GM18870 (cell line): ENCODE measurements around the gene ATCAY.

Source experiments
- ATAC-seq: cut with Tn5 transposase; IDR thresholded peaks from one replicate; pipeline ENCODE4 v1.9.1; 2021; ENCODE audit warnings: moderate library complexity; ENCODE audit not compliant: unreplicated experiment

The ATCAY gene, protein sequence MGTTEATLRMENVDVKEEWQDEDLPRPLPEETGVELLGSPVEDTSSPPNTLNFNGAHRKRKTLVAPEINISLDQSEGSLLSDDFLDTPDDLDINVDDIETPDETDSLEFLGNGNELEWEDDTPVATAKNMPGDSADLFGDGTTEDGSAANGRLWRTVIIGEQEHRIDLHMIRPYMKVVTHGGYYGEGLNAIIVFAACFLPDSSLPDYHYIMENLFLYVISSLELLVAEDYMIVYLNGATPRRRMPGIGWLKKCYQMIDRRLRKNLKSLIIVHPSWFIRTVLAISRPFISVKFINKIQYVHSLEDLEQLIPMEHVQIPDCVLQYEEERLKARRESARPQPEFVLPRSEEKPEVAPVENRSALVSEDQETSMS

DNA sequence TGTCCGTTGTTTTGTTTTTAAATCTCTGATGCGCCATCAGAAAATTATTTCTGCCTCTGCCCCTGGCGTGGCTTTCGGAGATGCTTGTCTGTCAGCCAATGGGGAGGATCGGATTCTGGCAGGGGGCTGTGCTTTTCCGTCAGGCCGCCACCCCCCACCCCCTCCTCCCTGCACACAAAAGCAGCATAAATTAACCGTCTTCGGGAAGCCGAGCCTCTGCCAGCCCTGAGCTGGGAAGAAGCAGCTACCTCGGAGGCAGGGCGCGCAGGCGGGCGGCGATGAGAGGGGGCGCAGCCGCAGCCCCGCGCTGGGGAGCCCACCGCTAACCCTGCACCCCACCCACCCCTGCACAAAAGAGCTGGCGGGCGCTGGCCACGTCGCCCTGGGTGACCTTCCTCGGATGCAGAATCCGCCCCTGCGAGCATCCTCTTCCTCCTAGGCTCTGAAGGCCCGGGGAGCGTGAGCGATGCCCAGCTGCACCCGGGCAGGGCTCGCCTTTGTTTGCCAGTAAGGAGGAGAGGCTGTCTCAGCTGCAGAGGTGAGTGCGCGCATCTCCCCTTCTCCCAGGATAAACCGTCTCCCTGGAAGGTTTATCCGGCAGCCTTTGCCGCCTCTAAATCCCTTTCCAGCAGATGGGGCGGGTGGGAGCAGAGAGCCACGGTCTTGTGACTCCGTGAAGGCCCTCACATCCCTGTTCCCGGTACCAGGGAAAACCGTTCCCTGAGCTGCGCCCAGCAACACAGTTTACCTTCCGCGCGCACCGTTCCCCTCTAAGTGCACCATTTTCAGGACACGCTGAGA lies at the start of gene ATCAY:
TSS of gene ATCAY (plus strand) at position 215 of the 801 bp plus-strand sequence. CDS start 5,083 bp downstream, outside the sequence.
- no peak for ATAC-seq

DNA sequence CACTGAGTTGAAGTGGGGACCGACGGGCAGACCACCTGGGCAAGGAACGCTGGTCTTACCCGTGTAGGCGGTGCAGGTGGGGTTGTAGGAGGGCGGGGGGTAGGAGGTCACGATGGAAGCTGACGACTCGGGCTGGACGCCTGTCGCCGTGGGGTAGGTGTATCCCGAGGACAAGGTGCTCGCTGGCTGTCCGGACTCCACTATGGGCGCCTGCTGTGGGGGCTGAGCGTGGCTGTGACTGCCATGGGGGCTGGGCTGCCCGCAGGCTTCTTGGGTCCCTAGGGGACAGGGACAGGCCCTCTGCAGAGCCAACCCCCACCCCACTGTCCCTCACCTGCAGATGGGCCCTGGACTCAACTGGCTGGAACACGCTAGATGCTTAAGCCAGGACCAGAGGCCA lies 48.9 kb upstream of the ATCAY start:
- ATAC-seq = no peak

DNA sequence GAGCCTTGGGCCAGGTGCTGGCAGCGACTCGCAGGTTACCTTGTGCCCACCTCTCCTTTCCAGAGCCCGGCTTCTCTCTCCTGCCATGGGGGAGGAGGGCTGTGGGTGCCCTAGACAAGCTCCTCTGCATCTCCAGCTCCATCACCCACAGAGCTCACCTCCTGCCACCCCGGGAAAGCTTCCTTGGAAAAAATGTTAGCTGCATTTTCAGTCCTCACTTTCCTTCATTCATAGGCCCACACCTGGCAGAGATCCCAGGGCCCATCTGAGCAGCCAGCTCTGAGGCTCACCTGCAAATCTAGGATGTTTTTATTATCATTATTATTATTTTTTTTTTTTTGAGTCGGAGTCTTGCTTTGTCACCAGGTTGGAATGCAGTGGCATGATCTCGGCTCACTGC lies 48.5 kb upstream of the ATCAY start:
- ATAC-seq = no peak

DNA sequence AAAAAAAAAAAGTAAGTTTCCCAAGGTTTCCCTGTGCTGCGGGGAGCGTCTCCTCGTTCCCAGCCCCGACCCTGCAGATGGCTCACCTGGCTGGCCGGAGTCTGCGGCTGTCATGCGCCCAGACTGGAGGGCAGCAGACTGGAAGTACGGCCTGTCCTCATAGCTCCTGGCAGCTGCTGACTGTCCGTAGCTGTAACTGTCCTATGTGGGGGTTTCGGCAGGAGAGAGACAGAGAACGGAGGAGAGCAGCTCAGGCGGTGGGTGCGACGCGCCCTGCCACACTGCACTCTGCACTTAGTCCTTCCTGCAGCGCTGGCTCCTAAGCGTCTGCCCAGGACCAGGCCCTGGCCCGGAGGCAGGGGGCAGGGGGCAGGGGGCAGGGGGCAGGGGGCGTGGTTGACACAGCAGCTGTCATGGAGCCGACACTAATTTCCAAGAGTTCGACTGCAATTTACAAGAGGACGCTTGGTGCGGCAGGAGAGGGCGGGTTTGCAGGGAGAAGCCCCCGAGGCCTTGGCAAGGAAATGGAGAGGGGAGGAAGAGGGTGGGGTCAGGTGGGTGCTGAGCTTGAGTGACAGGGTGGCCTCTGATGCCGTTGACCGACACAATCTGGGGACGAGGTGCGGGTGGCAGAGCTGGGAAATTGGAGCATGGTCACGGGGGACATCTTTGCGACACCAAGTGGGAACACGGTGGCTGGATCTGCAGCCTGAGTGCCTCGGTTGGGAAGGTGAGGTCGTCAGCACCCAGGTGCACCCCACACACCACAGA lies 46.7 kb upstream of the ATCAY start:
- no peak for ATAC-seq

DNA sequence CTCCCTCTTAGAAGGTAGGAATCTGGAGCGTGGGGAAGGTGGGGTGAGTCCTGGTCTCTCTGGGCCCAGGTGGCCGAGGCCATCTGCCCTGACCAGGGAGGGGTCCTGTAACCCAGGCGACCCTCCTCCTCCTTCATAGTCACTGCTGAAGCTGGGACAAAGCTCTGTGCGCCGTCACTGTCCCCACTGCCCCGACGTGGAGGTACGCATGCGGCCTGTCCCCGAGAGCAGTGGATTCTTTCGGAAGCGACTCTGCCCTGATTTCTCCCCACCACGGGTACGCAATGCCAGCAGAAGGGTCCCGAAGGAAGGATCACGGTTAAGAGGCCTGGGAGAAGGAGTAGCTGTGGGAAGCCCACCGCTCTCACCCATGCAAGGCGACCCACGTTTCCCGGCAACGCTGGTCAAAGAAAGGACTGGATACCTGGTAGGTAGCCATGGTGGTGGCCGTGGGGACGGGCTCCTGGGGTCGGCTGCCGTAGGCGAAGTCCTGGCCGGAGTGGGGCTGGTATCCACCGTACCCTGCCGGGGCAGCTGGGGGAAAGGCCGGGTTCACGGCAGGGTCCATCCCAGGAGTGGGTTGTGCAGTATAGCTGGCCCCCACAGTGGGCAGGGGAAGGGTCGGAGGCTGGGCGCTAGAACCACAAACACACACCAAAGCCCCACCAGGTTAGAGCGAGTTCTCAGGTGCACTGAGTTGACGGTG lies 46.0 kb upstream of the ATCAY start:
- no peak for ATAC-seq

DNA sequence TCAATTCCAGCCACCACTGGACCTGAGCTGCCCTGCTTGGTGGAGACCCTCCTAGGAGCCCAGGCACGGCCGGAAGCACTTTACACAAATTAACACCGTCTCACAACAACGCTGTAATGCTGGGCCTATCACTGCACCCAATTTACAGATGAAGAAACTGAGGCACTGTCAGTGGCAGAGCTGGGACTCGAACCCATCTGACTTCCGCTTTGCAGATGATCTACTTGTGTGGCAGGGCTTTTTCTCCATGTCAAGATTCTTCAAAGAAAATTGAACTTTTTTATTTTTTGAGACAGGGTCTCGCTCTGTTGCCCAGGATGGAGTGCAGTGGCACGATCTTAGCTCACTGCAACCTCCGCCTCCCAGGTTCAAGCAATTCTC lies 45.4 kb upstream of the ATCAY start:
- ATAC-seq = no peak

DNA sequence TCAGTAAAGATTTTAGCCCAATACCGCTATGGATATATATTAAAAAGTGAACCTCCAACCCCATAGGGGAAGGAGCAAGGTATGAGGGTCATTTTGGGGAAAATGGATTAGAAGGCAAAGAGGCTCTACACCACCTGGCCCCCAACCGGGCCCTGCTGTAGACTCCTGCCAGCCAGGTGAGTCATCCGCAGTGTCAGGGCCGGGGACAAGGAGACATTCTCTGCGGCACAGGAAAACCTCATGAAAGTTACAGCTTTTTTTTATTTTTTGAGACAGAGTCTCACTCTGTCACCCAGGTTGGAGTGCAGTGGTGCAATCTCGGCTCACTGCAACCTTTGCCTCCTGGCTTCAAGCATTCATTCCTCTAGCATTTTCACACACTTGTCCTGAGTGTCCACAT lies 43.6 kb upstream of the ATCAY start:
- ATAC-seq = no peak

DNA sequence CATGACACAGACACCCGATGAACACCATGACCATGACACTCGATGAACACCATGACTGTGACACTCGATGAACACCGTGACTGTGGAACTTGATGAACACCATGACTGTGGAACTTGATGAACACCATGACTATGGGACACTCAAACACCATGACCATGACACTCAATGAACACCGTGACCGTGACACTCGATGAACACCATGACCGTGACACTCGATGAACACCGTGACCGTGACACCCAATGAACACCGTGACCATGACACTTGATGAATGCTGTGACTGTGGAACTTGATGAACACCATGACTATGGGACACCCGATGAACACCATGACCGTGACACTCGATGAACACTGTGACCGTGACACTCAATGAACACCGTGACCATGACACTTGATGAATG lies 43.2 kb upstream of the ATCAY start:
- no peak for ATAC-seq

DNA sequence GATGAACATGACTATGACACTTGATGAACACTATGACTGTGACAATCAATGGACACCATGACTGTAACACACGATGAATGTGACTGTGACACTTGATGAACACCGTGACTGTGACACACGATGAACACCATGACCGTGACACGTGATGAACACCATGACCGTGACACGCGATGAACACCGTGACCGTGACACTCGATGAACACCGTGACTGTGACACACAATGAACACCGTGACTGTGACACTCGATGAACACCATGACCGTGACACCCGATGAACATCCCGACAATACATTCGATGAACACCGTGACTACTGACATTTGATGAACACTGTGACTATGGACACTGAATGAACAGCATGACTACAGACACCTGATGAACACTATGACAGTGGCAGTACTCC lies 42.6 kb upstream of the ATCAY start:
- no peak for ATAC-seq

DNA sequence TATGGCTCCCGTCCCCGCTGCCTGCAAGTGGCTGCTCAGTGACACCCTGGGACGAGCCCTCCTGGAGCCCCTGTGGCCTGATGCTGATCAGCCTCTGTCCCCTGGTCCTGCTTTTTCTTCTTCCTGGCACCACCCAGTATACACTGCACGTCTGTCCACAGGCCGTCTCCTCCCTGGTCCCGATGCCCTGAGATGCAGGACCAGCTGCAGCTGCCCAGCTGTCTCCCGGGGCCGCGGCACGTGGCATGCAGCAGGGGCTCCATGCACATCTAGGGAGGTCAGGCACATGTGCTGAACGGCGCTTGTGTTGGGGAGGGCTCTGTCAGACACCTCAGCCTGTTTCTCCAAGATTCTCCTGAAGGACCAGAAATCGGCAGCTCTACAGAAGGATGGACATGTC lies 41.8 kb upstream of the ATCAY start:
- ATAC-seq = no peak

DNA sequence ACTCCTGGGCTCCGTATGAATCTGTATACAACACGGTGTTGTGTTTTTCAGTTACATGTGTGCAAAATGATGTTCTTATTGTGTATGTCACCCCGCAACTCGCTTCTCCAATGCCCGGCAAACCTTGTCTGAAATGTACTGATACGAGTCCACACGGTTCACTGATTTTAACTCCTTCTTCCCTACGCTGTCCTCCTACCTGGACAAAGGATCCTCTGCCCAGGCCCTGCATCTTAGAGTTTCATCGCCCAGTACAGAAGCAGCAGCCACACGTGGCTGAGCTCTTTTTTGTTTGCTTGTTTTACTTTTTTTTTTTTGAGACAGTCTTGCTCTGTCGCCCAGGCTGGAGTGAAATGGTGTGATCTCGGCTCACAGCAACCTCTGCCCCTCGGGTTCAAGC lies 40.5 kb upstream of the ATCAY start:
- ATAC-seq = no peak

DNA sequence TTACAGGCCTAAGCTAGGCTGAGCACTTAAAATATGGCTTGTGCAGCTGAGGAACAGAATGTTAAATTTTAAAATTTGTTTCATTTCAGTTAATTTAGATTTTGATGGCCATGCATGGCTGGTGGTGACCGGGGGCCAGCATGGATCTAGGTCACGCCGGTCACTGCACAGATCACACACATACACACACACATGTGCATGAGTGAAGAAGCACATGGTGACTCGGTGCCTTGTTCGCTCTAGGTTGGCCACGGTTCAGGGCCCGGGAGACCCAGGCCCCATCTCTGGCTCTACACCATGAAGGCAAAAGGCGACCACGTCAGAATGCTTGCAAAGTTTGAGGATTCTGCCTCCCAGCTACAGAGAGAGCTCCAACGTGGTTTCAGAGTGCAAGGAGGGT lies 39.7 kb upstream of the ATCAY start:
- no peak for ATAC-seq

DNA sequence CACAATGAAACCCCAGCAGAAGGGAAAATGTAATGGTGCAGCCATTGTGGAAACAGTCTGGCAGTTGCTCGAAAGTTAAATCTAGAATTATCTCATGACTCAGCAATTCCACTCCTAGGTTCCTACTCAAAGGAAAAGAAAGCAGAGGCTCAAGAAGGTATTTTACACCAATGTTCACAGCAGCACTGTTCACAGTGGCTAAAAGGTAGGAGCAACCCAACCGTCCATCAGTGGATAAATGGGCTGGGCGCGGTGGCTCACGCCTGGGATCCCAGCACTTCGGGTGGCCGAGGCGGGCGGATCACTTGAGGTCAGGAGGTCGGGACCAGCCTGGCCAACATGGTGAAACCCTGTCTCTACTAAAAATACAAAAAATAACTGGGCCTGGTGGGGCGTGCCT lies 37.5 kb upstream of the ATCAY start:
- ATAC-seq = no peak

DNA sequence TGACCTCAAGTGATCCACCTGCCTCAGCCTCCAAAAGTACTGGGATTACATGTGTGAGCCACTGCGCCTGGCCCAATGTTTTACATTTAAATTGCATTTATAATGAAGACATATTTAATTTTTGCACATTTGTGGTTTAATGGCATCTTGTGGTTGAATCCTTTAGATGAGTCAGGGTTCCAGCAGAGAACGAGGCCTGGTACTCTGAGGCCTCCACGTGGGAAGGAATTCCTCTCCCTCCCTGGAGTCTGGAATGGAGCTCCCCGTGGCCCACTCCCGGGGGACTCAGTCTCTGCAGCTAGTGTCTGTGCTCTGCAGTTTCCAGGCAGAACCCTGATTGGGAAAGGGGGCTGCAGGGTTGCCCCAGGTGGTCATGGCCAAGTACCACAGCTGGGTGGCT lies 35.9 kb upstream of the ATCAY start:
- no peak for ATAC-seq

DNA sequence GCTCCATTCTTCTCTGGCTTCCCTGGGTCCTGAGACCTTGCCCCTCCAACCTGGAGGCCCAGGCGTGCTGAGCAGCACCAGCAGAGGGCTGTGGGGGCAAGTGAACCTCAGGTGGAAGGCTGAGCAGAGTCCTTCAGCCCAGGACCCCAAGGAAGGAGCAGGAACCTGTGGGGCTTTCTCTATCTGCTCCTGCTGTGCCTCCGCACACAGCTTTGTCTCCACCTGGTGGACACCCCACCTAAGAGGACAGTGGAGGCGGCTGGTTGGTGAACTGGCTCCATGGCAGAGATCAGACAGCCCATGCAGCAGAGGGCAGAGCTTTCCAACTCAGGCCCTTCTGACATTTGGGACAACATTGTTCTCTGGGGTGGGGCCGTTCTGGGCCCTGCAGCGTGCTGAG lies 31.4 kb upstream of the ATCAY start:
- no peak for ATAC-seq

DNA sequence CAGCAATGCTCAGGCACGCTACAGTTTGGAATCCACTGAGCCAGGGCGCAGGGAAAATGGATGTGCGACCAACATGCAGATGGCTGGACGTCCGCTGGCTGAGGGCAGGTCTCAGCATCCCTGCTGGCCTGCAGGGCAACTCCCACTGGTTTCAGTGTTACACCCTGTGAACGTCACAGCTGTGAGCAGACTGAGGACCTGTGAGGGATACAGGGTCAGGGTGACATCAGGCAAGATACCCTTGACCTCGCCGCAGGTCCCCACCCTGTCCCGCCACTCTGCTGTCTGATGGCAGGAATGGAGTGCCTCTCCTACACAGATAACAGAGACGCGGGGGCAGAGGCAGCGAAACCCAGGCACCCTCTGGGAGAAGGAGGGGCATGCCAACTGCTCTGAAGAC lies 30.7 kb upstream of the ATCAY start:
- ATAC-seq = no peak

DNA sequence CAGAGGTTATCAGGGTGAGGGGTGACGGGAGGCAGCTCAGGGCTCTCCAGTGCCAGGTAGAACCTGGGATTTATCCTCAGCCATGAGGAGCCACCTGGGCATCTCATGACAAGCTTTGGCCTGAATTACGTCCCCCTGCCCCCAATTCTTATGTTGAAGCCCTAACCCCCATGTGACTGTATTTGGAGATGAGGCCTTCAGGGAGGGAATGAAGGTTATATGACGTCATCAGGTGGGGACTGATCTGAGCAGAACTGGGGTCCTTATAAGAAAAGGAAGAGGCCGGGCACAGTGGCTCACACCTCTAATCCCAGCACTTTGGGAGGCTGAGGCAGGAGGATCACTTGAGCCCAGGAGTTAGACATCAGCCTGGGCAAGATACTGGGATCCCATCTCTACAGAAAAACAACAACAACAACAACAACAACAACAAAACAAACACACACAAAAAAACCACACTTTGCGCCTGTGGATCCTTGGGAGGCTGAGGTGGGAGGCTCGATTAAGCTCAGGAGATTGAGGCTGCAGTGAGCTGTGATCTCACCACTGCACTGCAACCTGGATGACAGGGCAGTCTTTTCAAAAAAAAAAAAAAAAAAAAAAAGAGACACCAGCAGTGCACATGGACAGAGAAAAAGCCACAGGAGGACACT lies 30.0 kb upstream of the ATCAY start:
- no peak for ATAC-seq

DNA sequence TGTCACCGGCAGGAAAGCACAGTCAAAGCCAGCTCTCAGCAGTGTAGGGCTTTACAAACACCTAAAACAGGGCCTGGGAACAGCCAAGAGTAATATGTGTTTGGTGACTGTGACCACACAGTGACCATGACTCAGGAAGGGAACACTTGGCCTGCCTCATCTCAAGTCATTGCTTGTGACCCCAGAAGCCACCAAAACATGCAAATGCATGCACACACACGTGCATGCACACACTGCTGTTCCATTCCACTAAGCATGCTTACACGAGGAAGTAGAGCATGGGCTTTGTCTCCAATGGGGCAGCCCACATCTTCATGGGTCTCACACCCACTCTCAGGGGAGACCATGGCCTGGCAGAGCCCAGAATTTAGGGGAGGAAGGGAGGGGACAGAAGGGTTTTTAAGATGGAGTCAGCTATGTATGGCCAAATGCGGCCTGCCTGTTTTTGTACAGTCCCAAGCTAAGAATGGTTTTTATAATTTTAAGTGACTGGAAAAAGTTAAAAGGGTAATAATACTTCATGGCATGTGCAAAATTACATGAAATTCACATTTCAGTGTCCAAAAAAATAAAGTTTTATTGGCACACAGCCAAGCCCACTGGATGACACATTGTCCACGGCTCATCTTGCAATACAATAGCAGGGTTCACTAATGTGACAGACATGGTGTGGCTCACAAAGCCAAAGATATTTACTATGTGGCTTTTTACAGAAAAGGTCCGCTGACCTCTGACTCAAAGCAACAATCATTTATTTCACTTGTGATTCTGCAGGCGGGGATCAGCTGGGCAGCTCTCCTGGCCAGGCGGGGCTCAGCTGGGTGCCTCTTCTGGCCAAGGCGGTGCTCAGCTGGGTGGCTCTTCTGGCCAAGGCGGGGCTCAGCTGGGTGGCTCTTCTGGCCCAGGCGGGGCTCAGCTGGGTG lies 29.0 kb upstream of the ATCAY start:
- no peak for ATAC-seq

DNA sequence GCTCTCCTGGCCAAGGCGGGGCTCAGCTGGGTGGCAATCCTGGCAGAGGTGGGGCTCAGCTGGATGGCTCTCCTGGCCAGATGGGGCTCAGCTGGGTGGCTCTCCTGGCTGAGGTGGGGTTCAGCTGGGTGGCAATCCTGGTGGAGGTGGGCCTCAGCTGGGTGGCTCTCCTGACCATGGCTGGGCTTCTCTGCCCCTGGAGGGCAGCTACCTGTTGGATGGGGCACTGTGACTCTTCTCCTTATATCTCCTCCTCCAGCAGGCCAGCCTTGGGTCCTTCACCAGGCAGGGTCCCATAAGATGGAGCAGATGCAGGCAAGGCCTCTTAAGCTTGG lies 28.3 kb upstream of the ATCAY start:
- ATAC-seq = no peak
